ENCODE measurements around the gene KRT36. TPM values are rescaled to one million over a fixed set of nuclear protein-coding genes. Genes with fewer than 3 reads are reported as not detected.

Gene KRT36
- total RNA-seq, 2 experiments from 2014 or later, result not detected

DNA sequence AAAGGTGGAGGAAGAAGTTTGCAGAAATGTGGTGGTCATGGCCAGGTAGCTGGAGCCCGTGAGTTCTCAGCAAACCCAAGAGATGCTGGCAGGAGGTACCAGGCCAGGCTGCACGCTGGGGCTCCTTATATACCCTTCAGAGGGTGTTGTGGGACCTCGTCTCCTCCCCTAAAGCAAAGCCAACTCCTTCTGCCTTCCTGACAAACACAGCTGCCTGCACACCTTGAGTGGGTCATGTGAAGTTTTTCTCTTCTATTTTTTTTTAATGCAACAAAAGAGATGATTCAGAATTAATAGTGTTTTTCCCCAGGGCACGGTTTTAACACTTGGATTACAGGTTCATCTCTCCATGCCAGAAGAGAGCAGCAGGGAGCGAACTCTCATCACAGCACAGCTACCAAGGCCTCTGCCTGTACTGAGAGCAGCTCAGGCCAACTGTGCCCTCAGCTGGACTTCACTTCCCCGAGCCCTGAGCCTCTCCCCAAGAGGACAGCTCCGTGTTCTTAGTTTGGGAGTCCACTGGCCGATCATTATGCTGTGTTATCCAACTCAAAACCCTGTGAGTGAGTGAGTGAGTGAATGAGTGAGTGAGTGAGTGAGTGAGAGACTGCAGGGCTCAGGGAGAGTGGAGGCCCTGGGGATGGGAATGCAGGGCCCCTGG is 29.2 kb upstream of the KRT36 start, which contains the start of gene KRT15:
KRT15 (minus strand) TSS at position 102 of the 661 bp plus-strand sequence; CDS start at position 39, 63 bp downstream.
- CTCF ChIA-PET, result interaction anchor here (0.8 kb wide), 1 partner anchor 129 kb away, joined by 3 read pairs; no protein-coding TSS in a partner anchor
- H3K27me3 Mint-ChIP-seq, result no peaks in the 10 kb centered on the region

GRCh38 chr17:41518031-41518430 is 28.3 kb upstream of the KRT36 start:
- Mint-ChIP-seq H3K27ac (no peak overlapping the region), H3K4me3 (no peak overlapping the region), H3K36me3 (ENCODE audit: low read depth) (no peaks in the 10 kb centered on the region), H3K27me3 (no peaks in the 10 kb centered on the region), H3K9me3 (no peaks in the 10 kb centered on the region), H3K4me1 (ENCODE audit: low read depth) (no peaks in the 10 kb centered on the region)
- ChIA-PET CTCF (no interaction called here), POLR2A (no interaction called here)
- intact Hi-C loops (cut with micrococcal nuclease), result no loop called here
- no peak for ATAC-seq
- TF ChIP-seq, protein P1, sequence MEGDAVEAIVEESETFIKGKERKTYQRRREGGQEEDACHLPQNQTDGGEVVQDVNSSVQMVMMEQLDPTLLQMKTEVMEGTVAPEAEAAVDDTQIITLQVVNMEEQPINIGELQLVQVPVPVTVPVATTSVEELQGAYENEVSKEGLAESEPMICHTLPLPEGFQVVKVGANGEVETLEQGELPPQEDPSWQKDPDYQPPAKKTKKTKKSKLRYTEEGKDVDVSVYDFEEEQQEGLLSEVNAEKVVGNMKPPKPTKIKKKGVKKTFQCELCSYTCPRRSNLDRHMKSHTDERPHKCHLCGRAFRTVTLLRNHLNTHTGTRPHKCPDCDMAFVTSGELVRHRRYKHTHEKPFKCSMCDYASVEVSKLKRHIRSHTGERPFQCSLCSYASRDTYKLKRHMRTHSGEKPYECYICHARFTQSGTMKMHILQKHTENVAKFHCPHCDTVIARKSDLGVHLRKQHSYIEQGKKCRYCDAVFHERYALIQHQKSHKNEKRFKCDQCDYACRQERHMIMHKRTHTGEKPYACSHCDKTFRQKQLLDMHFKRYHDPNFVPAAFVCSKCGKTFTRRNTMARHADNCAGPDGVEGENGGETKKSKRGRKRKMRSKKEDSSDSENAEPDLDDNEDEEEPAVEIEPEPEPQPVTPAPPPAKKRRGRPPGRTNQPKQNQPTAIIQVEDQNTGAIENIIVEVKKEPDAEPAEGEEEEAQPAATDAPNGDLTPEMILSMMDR (IDR thresholded peaks at IDR 0.05), result no peak
- no peak for DNase-seq

More for the DNA sequence above, 29.2 kb upstream of the KRT36 start, which contains the start of gene KRT15:
- intact Hi-C loops (cut with micrococcal nuclease), result no loop called here
- no peak within 1 kb of the TSS for H3K4me3 Mint-ChIP-seq
- no peak within 1 kb of the TSS for H3K27ac Mint-ChIP-seq
- ATAC-seq (no peak), DNase-seq (no peak)
- H3K36me3 Mint-ChIP-seq (ENCODE audit: low read depth), result no peaks in the 10 kb centered on the region
- no peaks in the 10 kb centered on the region for H3K9me3 Mint-ChIP-seq
- H3K4me1 Mint-ChIP-seq (ENCODE audit: low read depth), result no peaks in the 10 kb centered on the region
- TF ChIP-seq, protein P1 (IDR thresholded peaks at IDR 0.05), result no peak
- POLR2A ChIA-PET, result no interaction called here

- POLR2A ChIA-PET, result no interaction called here
- Mint-ChIP-seq H3K27ac (no peak overlapping the region), H3K4me1 (ENCODE audit: low read depth) (no peaks in the 10 kb centered on the region), H3K4me3 (no peak overlapping the region), H3K9me3 (no peaks in the 10 kb centered on the region), H3K36me3 (ENCODE audit: low read depth) (no peaks in the 10 kb centered on the region), H3K27me3 (no peaks in the 10 kb centered on the region)
- ATAC-seq (no peak), DNase-seq (no peak)
- CTCF ChIA-PET, result interaction anchor here (3.0 kb wide), 1 partner anchor 32 kb away, joined by 11 read pairs; no protein-coding TSS in a partner anchor
- TF ChIP-seq, protein P1 (IDR thresholded peaks at IDR 0.05), result no peak
- intact Hi-C loops (cut with micrococcal nuclease), result no loop called here
Measured at GRCh38 chr17:41516830-41517283, 27.1 kb upstream of the KRT36 start.

- Mint-ChIP-seq H3K4me3 (no peak overlapping the region), H3K27me3 (no peaks in the 10 kb centered on the region), H3K27ac (no peak overlapping the region), H3K9me3 (no peaks in the 10 kb centered on the region), H3K4me1 (ENCODE audit: low read depth) (no peaks in the 10 kb centered on the region), H3K36me3 (ENCODE audit: low read depth) (no peaks in the 10 kb centered on the region)
- ATAC-seq, result no peak
- TF ChIP-seq, protein P1 (IDR thresholded peaks at IDR 0.05), result no peak
- ChIA-PET POLR2A (no interaction called here), CTCF (interaction anchor here (3.0 kb wide), 1 partner anchor 32 kb away, joined by 11 read pairs; no protein-coding TSS in a partner anchor)
- intact Hi-C loops (cut with micrococcal nuclease), result no loop called here
- no peak for DNase-seq
Measured at GRCh38 chr17:41516147-41516829, 26.6 kb upstream of the KRT36 start.

GRCh38 chr17:41513168-41513547 is 23.4 kb upstream of the KRT36 start:
- H3K4me3 Mint-ChIP-seq, result no peak overlapping the region
- DNase-seq (no peak), ATAC-seq (no peak)
- no peaks in the 10 kb centered on the region for H3K9me3 Mint-ChIP-seq
- ChIA-PET CTCF (interaction anchor here (1.1 to 1.2 kb wide), 2 partner anchors 35 to 36 kb away, joined by 3 read pairs; no protein-coding TSS in a partner anchor), POLR2A (no interaction called here)
- intact Hi-C loops (cut with micrococcal nuclease), result no loop called here
- no peak overlapping the region for H3K27ac Mint-ChIP-seq
- no peaks in the 10 kb centered on the region for H3K36me3 Mint-ChIP-seq (ENCODE audit: low read depth)
- H3K27me3 Mint-ChIP-seq, result no peaks in the 10 kb centered on the region
- no peaks in the 10 kb centered on the region for H3K4me1 Mint-ChIP-seq (ENCODE audit: low read depth)
- TF ChIP-seq, protein P1 (IDR thresholded peaks at IDR 0.05), result no peak
